Cortex of kidney (tissue), 1 donor: ENCODE results near the gene ALDH1B1.
"Not testable (repeated sequence)": the region's sequence is repeated elsewhere in the genome, so short reads cannot be mapped to it uniquely, and the experiment has no call there.

Experiments used
- DNase-seq: peaks from one replicate; lab custom pipeline; 2025; lab: John Stamatoyannopoulos, UW

The ALDH1B1 gene

GRCh38 chr9:38361473-38361850 lies 31.0 kb upstream of the ALDH1B1 start:
- DNase-seq = no peak

GRCh38 chr9:38362852-38363588 lies 29.5 kb upstream of the ALDH1B1 start:
- no peak for DNase-seq

GRCh38 chr9:38363589-38363925 lies 28.9 kb upstream of the ALDH1B1 start:
- no peak for DNase-seq

GRCh38 chr9:38367898-38368297 lies 24.6 kb upstream of the ALDH1B1 start:
- no peak for DNase-seq

- no peak for DNase-seq
These were observed 23.8 kb upstream of the ALDH1B1 start for GRCh38 chr9:38368731-38369130.

GRCh38 chr9:38370176-38370575 lies 22.3 kb upstream of the ALDH1B1 start:
- DNase-seq = no peak

GRCh38 chr9:38371495-38371894 lies 21.0 kb upstream of the ALDH1B1 start:
- no peak for DNase-seq

- DNase-seq = no peak
These were observed 19.5 kb upstream of the ALDH1B1 start for GRCh38 chr9:38372762-38373619.

GRCh38 chr9:38373679-38374078 lies 18.8 kb upstream of the ALDH1B1 start:
- no peak for DNase-seq

GRCh38 chr9:38374847-38375571 lies 17.5 kb upstream of the ALDH1B1 start:
- no peak for DNase-seq

- DNase-seq = no peak
These were observed 16.9 kb upstream of the ALDH1B1 start for GRCh38 chr9:38375572-38375963.

- no peak for DNase-seq
These were observed 16.4 kb upstream of the ALDH1B1 start for GRCh38 chr9:38376021-38376670.

GRCh38 chr9:38377336-38378083 lies 15.0 kb upstream of the ALDH1B1 start:
- not testable (repeated sequence) for DNase-seq

GRCh38 chr9:38380230-38380871 lies 12.2 kb upstream of the ALDH1B1 start:
- no peak for DNase-seq

- no peak for DNase-seq
These were observed 11.5 kb upstream of the ALDH1B1 start for GRCh38 chr9:38380872-38381534.

GRCh38 chr9:38382141-38382540 lies 10.4 kb upstream of the ALDH1B1 start:
- no peak for DNase-seq

GRCh38 chr9:38384990-38385848 lies 7.3 kb upstream of the ALDH1B1 start:
- DNase-seq = no peak

GRCh38 chr9:38385896-38386295 lies 6.6 kb upstream of the ALDH1B1 start:
- no peak for DNase-seq

GRCh38 chr9:38386319-38386895 lies 6.1 kb upstream of the ALDH1B1 start:
- DNase-seq = no peak
